Esophagus squamous epithelium (tissue), 4 donors: ENCODE data around the gene RSPO3.

Experiments
- CTCF ChIP-seq, 6 experiments: fragments of 450-650 bp in 4 of 6; fragments of 200-600 bp in 2 of 6; sonication (generic) in 2 of 6; IDR thresholded peaks; one replicate each; pipeline ENCODE4 v1.5.1; 2016 to 2019; ENCODE audit warnings: antibody characterized with exemption in 6 of 6, mild to moderate bottlenecking in 4 of 6, moderate library complexity in 4 of 6
- POLR2A ChIP-seq, 4 donors: fragments of 450-650 bp; IDR thresholded peaks; one replicate each; pipeline ENCODE4 v1.6.1; 2017; ENCODE audit warnings: antibody characterized with exemption in 4 of 4, mild to moderate bottlenecking in 4 of 4, moderate library complexity in 3 of 4

- TF ChIP-seq CTCF (IDR thresholded peaks at IDR 0.05) (no peak), POLR2A (IDR thresholded peaks at IDR 0.05) (no peak)
Measured at GRCh38 chr6:127185437-127185995, 67.0 kb downstream of the RSPO3 start.
